IMR-90 (cell line): ENCODE data around the gene MPPED1. TPM values are rescaled to one million over a fixed set of nuclear protein-coding genes. Genes with fewer than 3 reads are reported as not detected.

Source experiments
- ATAC-seq: fragments of 200-7000 bp; cut with Tn5 transposase; 2 replicates; pipeline ENCODE4 v1.9.1; 2020; ENCODE audit warnings: low read depth, mild to moderate bottlenecking, moderate library complexity
- BruUV-seq: library from RNA; stranded (reverse); fragments of 400-500 nt; replicated peaks from 2 replicates; lab custom pipeline; 2021; lab: Mats Ljungman, UMichigan
- CTCF ChIA-PET: fragments of 300-600 bp; formaldehyde crosslinking; extraction: SDS; loops from one replicate; lab custom pipeline; 2021; ENCODE audit warnings: antibody characterized with exemption; lab: Yijun Ruan, JAX
- POLR2A ChIA-PET: fragments of 300-600 bp; sonication (Branson Sonifier 250); formaldehyde crosslinking; loops from one replicate; lab custom pipeline; 2022; ENCODE audit warnings: antibody characterized with exemption; ENCODE audit not compliant: unreplicated experiment; lab: Charles Lee
- DNase-seq: peaks from one replicate; pipeline ENCODE4 v3.0.0; 2013
- H2AFZ ChIP-seq: replicated peaks from 2 replicates; pipeline ENCODE3; 2013; ENCODE audit warnings: low read length, mild to moderate bottlenecking; ENCODE audit not compliant: poor library complexity
- H2AK5ac ChIP-seq: 2 replicates; pipeline ENCODE4 v1.6.1; 2013; ENCODE audit warnings: low read depth, low read length, inconsistent platforms
- H2AK9ac ChIP-seq: replicated peaks from 2 replicates; pipeline ENCODE3; 2013; ENCODE audit warnings: mild to moderate bottlenecking, low read depth, low read length, moderate library complexity; ENCODE audit not compliant: poor library complexity
- H2BK120ac ChIP-seq: 2 replicates; pipeline ENCODE4 v1.6.1; 2013; ENCODE audit warnings: low read depth, low read length, inconsistent platforms
- H2BK15ac ChIP-seq: 3 replicates; pipeline ENCODE4 v1.6.1; 2013; ENCODE audit warnings: low read depth, low read length, inconsistent platforms
- H2BK20ac ChIP-seq: 2 replicates; pipeline ENCODE4 v1.6.1; 2013; ENCODE audit warnings: low read depth, mild to moderate bottlenecking, inconsistent platforms, low read length, moderate library complexity
- H2BK5ac ChIP-seq: 2 replicates; pipeline ENCODE4 v1.6.1; 2013; ENCODE audit warnings: mild to moderate bottlenecking, low read depth, low read length, inconsistent platforms; ENCODE audit not compliant: poor library complexity, severe bottlenecking
- H3K14ac ChIP-seq: replicated peaks from 2 replicates; pipeline ENCODE4 v1.6.1; 2013; ENCODE audit warnings: low read depth, low read length, inconsistent platforms
- H3K18ac ChIP-seq: 2 replicates; pipeline ENCODE4 v1.6.1; 2013; ENCODE audit warnings: low read depth, low read length, control low read depth
- H3K23ac ChIP-seq: 2 replicates; pipeline ENCODE4 v1.6.1; 2013; ENCODE audit warnings: low read depth, low read length, inconsistent platforms
- H3K27ac ChIP-seq: 2 replicates; pipeline ENCODE4 v1.5.1; 2013; ENCODE audit warnings: mild to moderate bottlenecking, control low read depth, low read length; ENCODE audit not compliant: insufficient read depth
- H3K27me3 ChIP-seq: 2 replicates; pipeline ENCODE4 v1.6.1; 2013; ENCODE audit warnings: low read length; ENCODE audit not compliant: control insufficient read depth, insufficient read depth
- H3K36me3 ChIP-seq: 2 replicates; pipeline ENCODE4 v1.6.1; 2013; ENCODE audit warnings: low read length, mixed read lengths; ENCODE audit not compliant: control insufficient read depth, insufficient read depth
- H3K4ac ChIP-seq: 2 replicates; pipeline ENCODE4 v1.6.1; 2013; ENCODE audit warnings: low read depth, low read length, inconsistent platforms
- H3K4me1 ChIP-seq: 2 replicates; pipeline ENCODE4 v1.6.1; 2013; ENCODE audit warnings: low read length, mixed read lengths; ENCODE audit not compliant: control insufficient read depth, insufficient read depth
- H3K4me2 ChIP-seq: 2 replicates; pipeline ENCODE4 v1.6.1; 2013; ENCODE audit warnings: low read depth, mild to moderate bottlenecking, control low read depth, low read length, moderate library complexity
- H3K4me3 ChIP-seq: 2 replicates; pipeline ENCODE4 v1.5.1; 2013; ENCODE audit warnings: low read depth, mild to moderate bottlenecking, control low read depth, low read length, moderate library complexity; ENCODE audit not compliant: insufficient read depth
- H3K56ac ChIP-seq: 2 replicates; pipeline ENCODE4 v1.6.1; 2013; ENCODE audit warnings: low read length, inconsistent platforms; ENCODE audit not compliant: insufficient read depth; ENCODE audit errors: extremely low read depth
- H3K79me1 ChIP-seq, 2 experiments: 2 replicates each; pipeline ENCODE4 v1.6.1; 2013; ENCODE audit warnings: low read length in 2 of 2, inconsistent platforms in 1 of 2, low read depth in 1 of 2
- H3K9ac ChIP-seq: 2 replicates; pipeline ENCODE4 v1.6.1; 2013; ENCODE audit warnings: low read depth, low read length, control low read depth
- H3K9me1 ChIP-seq: 2 replicates; pipeline ENCODE4 v1.6.1; 2013; ENCODE audit warnings: low read length, inconsistent platforms; ENCODE audit not compliant: insufficient read depth
- H3K9me3 ChIP-seq: 2 replicates; pipeline ENCODE4 v1.6.1; 2013; ENCODE audit warnings: low read length; ENCODE audit not compliant: control insufficient read depth, insufficient read depth
- H4K20me1 ChIP-seq: 2 replicates; pipeline ENCODE4 v1.6.1; 2013; ENCODE audit warnings: low read length, inconsistent platforms; ENCODE audit not compliant: insufficient read depth
- H4K5ac ChIP-seq: 2 replicates; pipeline ENCODE4 v1.6.1; 2013; ENCODE audit warnings: mild to moderate bottlenecking, low read depth, low read length, control low read depth
- H4K8ac ChIP-seq, 2 experiments: 2 replicates each; pipeline ENCODE4 v1.6.1; 2013; ENCODE audit warnings: low read depth in 2 of 2, low read length in 2 of 2, control low read depth in 1 of 2, inconsistent platforms in 1 of 2
- H4K91ac ChIP-seq: 2 replicates; pipeline ENCODE4 v1.6.1; 2013; ENCODE audit warnings: low read depth, low read length, inconsistent platforms; ENCODE audit not compliant: insufficient read depth
- BHLHE40 ChIP-seq: fragments of 150-350 bp; IDR thresholded peaks from 2 replicates; pipeline ENCODE4 v1.6.1; 2016; ENCODE audit warnings: mild to moderate bottlenecking, low read depth, low read length
- CEBPB ChIP-seq: IDR thresholded peaks from 2 replicates; pipeline ENCODE4 v1.6.1; 2012; ENCODE audit warnings: low read depth, low read length, improper control_type of control experiment
- FOS ChIP-seq: fragments of 150-350 bp; IDR thresholded peaks from 2 replicates; pipeline ENCODE4 v1.6.1; 2016; ENCODE audit warnings: low read depth, low read length
- MAFK ChIP-seq: IDR thresholded peaks from 2 replicates; pipeline ENCODE4 v1.6.1; 2012; ENCODE audit warnings: low read depth, low read length, improper control_type of control experiment
- MAZ ChIP-seq: IDR thresholded peaks from 2 replicates; pipeline ENCODE4 v1.6.1; 2012; ENCODE audit warnings: low read depth, mild to moderate bottlenecking, low read length, improper control_type of control experiment, moderate library complexity, borderline replicate concordance
- NFE2L2 ChIP-seq: fragments of 150-350 bp; IDR thresholded peaks from 2 replicates; pipeline ENCODE4 v1.6.1; 2016; ENCODE audit warnings: low read depth, mild to moderate bottlenecking, low read length
- POLR2A ChIP-seq: IDR thresholded peaks from 2 replicates; pipeline ENCODE4 v1.6.1; 2012; ENCODE audit warnings: mild to moderate bottlenecking, low read depth, low read length
- RAD21 ChIP-seq: IDR thresholded peaks from 2 replicates; pipeline ENCODE4 v1.6.1; 2012; ENCODE audit warnings: low read length, improper control_type of control experiment
- RCOR1 ChIP-seq: IDR thresholded peaks from 2 replicates; pipeline ENCODE4 v1.6.1; 2012; ENCODE audit warnings: mild to moderate bottlenecking, low read length, improper control_type of control experiment; ENCODE audit not compliant: insufficient replicate concordance
- RFX5 ChIP-seq: IDR thresholded peaks from 2 replicates; pipeline ENCODE4 v1.8.0; 2012; ENCODE audit warnings: low read depth, mild to moderate bottlenecking, low read length, moderate library complexity
- SMC3 ChIP-seq: fragments of 150-350 bp; IDR thresholded peaks from 2 replicates; pipeline ENCODE4 v1.6.1; 2016; ENCODE audit warnings: low read depth, mild to moderate bottlenecking, antibody characterized with exemption, low read length, moderate library complexity
- WGBS, 2 experiments: methylation state at CpG; one replicate each; pipeline versions ENCODE4 v1.1.5 to v1.1.7; 2013; ENCODE audit warnings: missing lambda C conversion rate in 2 of 2; ENCODE audit not compliant: insufficient read length in 1 of 2; ENCODE audit errors: extremely low coverage in 2 of 2; 5-methylcytosine and 5-hydroxymethylcytosine counted together
- dilution Hi-C: fragments of 300-500 bp; cut with HindIII; formaldehyde crosslinking; loops from one replicate; pipeline ENCODE4 v1.14.3; 2018; ENCODE audit warnings: low sequenced_read_pairs; ENCODE audit not compliant: unreplicated experiment
- in situ Hi-C: fragments of 300-500 bp; cut with MboI; formaldehyde crosslinking; loops from 3 replicates; pipeline ENCODE4 v1.14.3; 2019; ENCODE audit warnings: low sequenced_read_pairs, inconsistent platforms, mixed read lengths
- intact Hi-C: fragments of 100-400 bp; cut with micrococcal nuclease; formaldehyde crosslinking; loops from 2 replicates; pipeline ENCODE4 v1.10.0; 2022
- polyA plus RNA-seq, 3 experiments: library from polyadenylated mRNA; depleted of rRNA; stranded (reverse); fragments of >200 nt; gene quantifications; 2 replicates each; pipeline ENCODE4 v1.2.3, GENCODE V29; 2012; ENCODE audit warnings: low replicate concordance in 1 of 3
- total RNA-seq: library from RNA; depleted of rRNA; stranded (reverse); fragments of >200 nt; gene quantifications from 2 replicates; pipeline ENCODE4 v1.2.3, GENCODE V29; 2012
- TF ChIP-seq, protein P1 (sequence below): conservative IDR thresholded peaks from 2 replicates; pipeline ENCODE4 v1.5.1; 2012; ENCODE audit warnings: mild to moderate bottlenecking, low read depth, low read length, improper control_type of control experiment
- TF ChIP-seq, protein P2 (sequence below): fragments of 150-350 bp; IDR thresholded peaks from 2 replicates; pipeline ENCODE4 v1.6.1; 2016; ENCODE audit warnings: low read depth, mild to moderate bottlenecking, low read length, moderate library complexity, borderline replicate concordance
- TF ChIP-seq, protein P3 (sequence below): fragments of 150-350 bp; IDR thresholded peaks from 2 replicates; pipeline ENCODE4 v1.6.1; 2017; ENCODE audit warnings: mild to moderate bottlenecking, antibody characterized with exemption, low read length, low read depth

Gene MPPED1
- total and polyA plus RNA-seq, 2 of the 4 experiments (the other 2 are of a cell fraction): not detected

DNA sequence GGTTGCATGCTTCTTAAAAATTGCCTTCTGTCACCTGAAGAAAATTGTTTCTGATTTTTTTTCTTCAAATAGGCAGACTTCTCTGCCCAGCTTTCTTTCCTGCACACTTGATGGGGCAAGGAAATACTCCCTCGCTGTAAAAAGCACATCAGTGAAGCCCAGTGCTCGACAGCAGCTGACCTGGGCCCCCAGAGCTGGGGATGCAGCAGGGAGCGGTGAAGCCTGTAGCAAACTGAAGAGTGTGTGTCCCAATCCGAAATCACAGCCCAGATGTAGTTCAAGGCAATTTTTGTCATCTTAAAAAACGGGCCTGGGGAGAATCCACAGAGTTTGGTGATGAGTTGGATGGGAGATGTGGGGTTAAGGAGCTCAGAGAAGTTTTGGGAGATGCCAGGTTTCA is 27.0 kb upstream of the MPPED1 start:
- dilution Hi-C loops (no loop called here), intact Hi-C loops (loop anchor here (1.0 kb wide), 2 partner anchors 111 to 154 kb away; no protein-coding TSS in a partner anchor), in situ Hi-C loops (loop anchor here (25.0 kb wide), 1 partner anchor 1252 kb away; no protein-coding TSS in a partner anchor)
- Histone ChIP-seq H2BK5ac (no peak overlapping the region), H3K4ac (no peak overlapping the region), H2AK5ac (no peak overlapping the region), H3K36me3 (no peaks in the 10 kb centered on the region), H3K9me1 (no peaks in the 10 kb centered on the region), H3K56ac (no peak overlapping the region), H3K4me2 (no peak overlapping the region), H3K18ac (no peak overlapping the region), H4K8ac (no peak overlapping the region), H4K5ac (no peak overlapping the region), H3K9me3 (0 out of 2 replicates have a peak, but pooled peaks cover 2% of the 10 kb centered on the region), H3K4me1 (no peaks in the 10 kb centered on the region; the same call in 1 of the 2 replicates), H2AFZ (no peak overlapping the region), H3K14ac (no peak overlapping the region), H3K27me3 (peaks cover 23% of the 10 kb centered on the region), H3K4me3 (no peak overlapping the region), H2AK9ac (no peak overlapping the region), H2BK120ac (no peak overlapping the region), H4K20me1 (no peaks in the 10 kb centered on the region), H4K91ac (no peak overlapping the region), H2BK15ac (no peak overlapping the region), H3K79me1 (no peaks in the 10 kb centered on the region), H3K9ac (no peak overlapping the region), H3K23ac (no peak overlapping the region), H3K27ac (no peak overlapping the region), H2BK20ac (no peak overlapping the region)
- ATAC-seq (no peak), DNase-seq (no peak)
- ChIA-PET POLR2A (no interaction called here), CTCF (interaction anchor here (0.6 kb wide), 1 partner anchor 111 kb away, joined by 7 read pairs; no protein-coding TSS in a partner anchor)
- 38% methylated on average over 3 of the region's 5 CpGs; no CpG with 5 or more reads in 1 of the 2 experiments for WGBS, 2 experiments
- TF ChIP-seq MAZ (no peak), RAD21 (no peak), NFE2L2 (no peak), BHLHE40 (no peak), FOS (no peak), POLR2A (no peak), SMC3 (no peak), RCOR1 (no peak), CEBPB (no peak), RFX5 (no peak), MAFK (no peak)
- TF ChIP-seq, protein P1, sequence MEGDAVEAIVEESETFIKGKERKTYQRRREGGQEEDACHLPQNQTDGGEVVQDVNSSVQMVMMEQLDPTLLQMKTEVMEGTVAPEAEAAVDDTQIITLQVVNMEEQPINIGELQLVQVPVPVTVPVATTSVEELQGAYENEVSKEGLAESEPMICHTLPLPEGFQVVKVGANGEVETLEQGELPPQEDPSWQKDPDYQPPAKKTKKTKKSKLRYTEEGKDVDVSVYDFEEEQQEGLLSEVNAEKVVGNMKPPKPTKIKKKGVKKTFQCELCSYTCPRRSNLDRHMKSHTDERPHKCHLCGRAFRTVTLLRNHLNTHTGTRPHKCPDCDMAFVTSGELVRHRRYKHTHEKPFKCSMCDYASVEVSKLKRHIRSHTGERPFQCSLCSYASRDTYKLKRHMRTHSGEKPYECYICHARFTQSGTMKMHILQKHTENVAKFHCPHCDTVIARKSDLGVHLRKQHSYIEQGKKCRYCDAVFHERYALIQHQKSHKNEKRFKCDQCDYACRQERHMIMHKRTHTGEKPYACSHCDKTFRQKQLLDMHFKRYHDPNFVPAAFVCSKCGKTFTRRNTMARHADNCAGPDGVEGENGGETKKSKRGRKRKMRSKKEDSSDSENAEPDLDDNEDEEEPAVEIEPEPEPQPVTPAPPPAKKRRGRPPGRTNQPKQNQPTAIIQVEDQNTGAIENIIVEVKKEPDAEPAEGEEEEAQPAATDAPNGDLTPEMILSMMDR: no peak
- TF ChIP-seq, protein P2, sequence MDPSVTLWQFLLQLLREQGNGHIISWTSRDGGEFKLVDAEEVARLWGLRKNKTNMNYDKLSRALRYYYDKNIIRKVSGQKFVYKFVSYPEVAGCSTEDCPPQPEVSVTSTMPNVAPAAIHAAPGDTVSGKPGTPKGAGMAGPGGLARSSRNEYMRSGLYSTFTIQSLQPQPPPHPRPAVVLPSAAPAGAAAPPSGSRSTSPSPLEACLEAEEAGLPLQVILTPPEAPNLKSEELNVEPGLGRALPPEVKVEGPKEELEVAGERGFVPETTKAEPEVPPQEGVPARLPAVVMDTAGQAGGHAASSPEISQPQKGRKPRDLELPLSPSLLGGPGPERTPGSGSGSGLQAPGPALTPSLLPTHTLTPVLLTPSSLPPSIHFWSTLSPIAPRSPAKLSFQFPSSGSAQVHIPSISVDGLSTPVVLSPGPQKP: no peak
- TF ChIP-seq, protein P3, sequence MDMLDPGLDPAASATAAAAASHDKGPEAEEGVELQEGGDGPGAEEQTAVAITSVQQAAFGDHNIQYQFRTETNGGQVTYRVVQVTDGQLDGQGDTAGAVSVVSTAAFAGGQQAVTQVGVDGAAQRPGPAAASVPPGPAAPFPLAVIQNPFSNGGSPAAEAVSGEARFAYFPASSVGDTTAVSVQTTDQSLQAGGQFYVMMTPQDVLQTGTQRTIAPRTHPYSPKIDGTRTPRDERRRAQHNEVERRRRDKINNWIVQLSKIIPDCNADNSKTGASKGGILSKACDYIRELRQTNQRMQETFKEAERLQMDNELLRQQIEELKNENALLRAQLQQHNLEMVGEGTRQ: no peak
- no TSS peak for BruUV-seq
